ENCODE results near the gene FOXRED2. TPM values are rescaled to one million over a fixed set of nuclear protein-coding genes. Genes with fewer than 3 reads are reported as not detected.
A peak's percentile ranks its signal among the peaks of the same experiment; 100 is the strongest.

FOXRED2 gene
- total RNA-seq, 1 experiment from 2014 or later: 34.4 TPM

- no peak overlapping the region for H4K91ac ChIP-seq (ENCODE audit: insufficient read length, low read depth, low read length)
- no peak overlapping the region for H3K56ac ChIP-seq (ENCODE audit: insufficient read length, low read depth, low read length)
- H3K79me2 ChIP-seq (ENCODE audit: insufficient read depth, low read length): no peaks in the 10 kb centered on the region
- H3K23me2 ChIP-seq (ENCODE audit: insufficient read length, low read depth, low read length, poor library complexity, severe bottlenecking): peaks cover 9% of the 10 kb centered on the region
- H3T11ph ChIP-seq (ENCODE audit: low read length): peak overlapping the region; percentile 55
- H3K4ac ChIP-seq (ENCODE audit: low read depth, low read length): peak overlapping the region; percentile 15; the same call in 1 of the 2 replicates
- H3K9me3 Mint-ChIP-seq: no peaks in the 10 kb centered on the region; a peak in 2 of 5 replicates
- WGBS (ENCODE audit: extremely low coverage, insufficient read length, low lambda C conversion rate): no CpG with 5 or more reads among the region's 61 CpGs
- H3K23ac ChIP-seq (ENCODE audit: insufficient read length, low read depth, low read length): no peak overlapping the region
- H4K20me1 ChIP-seq (ENCODE audit: control insufficient read depth, insufficient read depth, insufficient read length): no peaks in the 10 kb centered on the region
- peak overlapping the region; percentile 65 for H2BK20ac ChIP-seq (ENCODE audit: low read depth, low read length, poor library complexity, severe bottlenecking)
- H3K36me3 Mint-ChIP-seq (ENCODE audit: insufficient read depth in 1 of 3, low read depth in 3 of 3): no peaks in the 10 kb centered on the region; a peak in 1 of 7 replicates
- H3K27ac ChIP-seq (ENCODE audit: insufficient read length, low read depth, low read length): no peak overlapping the region
- H2BK120ac ChIP-seq (ENCODE audit: low read depth, low read length, poor library complexity, severe bottlenecking): peak overlapping the region; percentile 94
- peak overlapping the region; percentile 99 for H3K18ac ChIP-seq (ENCODE audit: insufficient read length, low read depth, low read length)
- peak overlapping the region in 2 of 3 experiments; percentile 61; a peak in 1 of 7 replicates for H3K27ac Mint-ChIP-seq
- H3K4me3 Mint-ChIP-seq: peak overlapping the region; percentile 55 to 64; a peak in 4 of 5 replicates
- no peak overlapping the region for H2BK5ac ChIP-seq (ENCODE audit: insufficient read length, low read length)
- peaks cover 27 to 38% of the 10 kb centered on the region in 2 experiments for H3K4me1 Mint-ChIP-seq
- peak overlapping the region; percentile 96 for H3K14ac ChIP-seq (ENCODE audit: insufficient read depth, low read length)
- H3K9me3 ChIP-seq (ENCODE audit: control insufficient read depth, low read depth, low read length): no peaks in the 10 kb centered on the region
- no peak overlapping the region for H2BK12ac ChIP-seq (ENCODE audit: insufficient read length, low read depth, low read length)
- H4K5ac ChIP-seq (ENCODE audit: insufficient read length, low read depth, low read length): no peak overlapping the region
- peaks cover 1% of the 10 kb centered on the region; the same call in 1 of the 2 replicates for H3K27me3 Mint-ChIP-seq (ENCODE audit: low read depth)
- no peak for TF ChIP-seq CTCF (conservative IDR thresholded peaks at IDR 0.05)
- H3K27me3 ChIP-seq (ENCODE audit: insufficient read depth, low read length): no peaks in the 10 kb centered on the region
- H2AK5ac ChIP-seq (ENCODE audit: insufficient read length, low read length): no peak overlapping the region
- no peak overlapping the region for H2AFZ ChIP-seq (ENCODE audit: low read length)
- H3K9ac ChIP-seq (ENCODE audit: extremely low read depth, insufficient read length, low read length): peak overlapping the region; percentile 63
- no peaks in the 10 kb centered on the region for H3K79me1 ChIP-seq (ENCODE audit: insufficient read depth, low read depth, low read length, poor library complexity, severe bottlenecking)
- no peak overlapping the region for H4K8ac ChIP-seq (replicated peaks; ENCODE audit: insufficient read length, low read depth, low read length)
- DNase-seq: peak; percentile 98
- peak overlapping the region; percentile 59 for H3K4me2 ChIP-seq (ENCODE audit: insufficient read depth, insufficient read length, low read length)
- H2BK15ac ChIP-seq (ENCODE audit: low read depth, low read length): no peak overlapping the region
- H3K4me1 ChIP-seq (ENCODE audit: insufficient read depth, low read length): no peaks in the 10 kb centered on the region; the same call in 1 of the 2 replicates
Observed at GRCh38 chr22:36454916-36455570, 51.8 kb downstream of the FOXRED2 start.

All from H9 (cell line).